ENCODE data around the gene CPS1. TPM values are rescaled to one million over a fixed set of nuclear protein-coding genes. Genes with fewer than 3 reads are reported as not detected.

Gene CPS1
- total RNA-seq, 2 donors from 2014 or later = 3.4 to 3.5 TPM

GRCh38 chr2:210531482-210531881, 24.9 kb upstream of the CPS1 start:
- no peak for ATAC-seq (ENCODE audit: insufficient number of reproducible peaks, low FRiP score, low read depth)

GRCh38 chr2:210533389-210533788, 23.0 kb upstream of the CPS1 start:
- H3K4me3 ChIP-seq = no peak overlapping the region
- no peaks in the 10 kb centered on the region for H3K9me3 ChIP-seq
- H3K27ac ChIP-seq = no peak overlapping the region
- no peaks in the 10 kb centered on the region for H3K27me3 ChIP-seq (replicated peaks; ENCODE audit: insufficient read depth)
- ATAC-seq (ENCODE audit: insufficient number of reproducible peaks, low FRiP score, low read depth) (no peak), DNase-seq (ENCODE audit: low spot score) (no peak)
- no peaks in the 10 kb centered on the region for H3K4me1 ChIP-seq (ENCODE audit: control insufficient read depth in 1 of 2, low read depth in 2 of 2)
- TF ChIP-seq, protein P1, sequence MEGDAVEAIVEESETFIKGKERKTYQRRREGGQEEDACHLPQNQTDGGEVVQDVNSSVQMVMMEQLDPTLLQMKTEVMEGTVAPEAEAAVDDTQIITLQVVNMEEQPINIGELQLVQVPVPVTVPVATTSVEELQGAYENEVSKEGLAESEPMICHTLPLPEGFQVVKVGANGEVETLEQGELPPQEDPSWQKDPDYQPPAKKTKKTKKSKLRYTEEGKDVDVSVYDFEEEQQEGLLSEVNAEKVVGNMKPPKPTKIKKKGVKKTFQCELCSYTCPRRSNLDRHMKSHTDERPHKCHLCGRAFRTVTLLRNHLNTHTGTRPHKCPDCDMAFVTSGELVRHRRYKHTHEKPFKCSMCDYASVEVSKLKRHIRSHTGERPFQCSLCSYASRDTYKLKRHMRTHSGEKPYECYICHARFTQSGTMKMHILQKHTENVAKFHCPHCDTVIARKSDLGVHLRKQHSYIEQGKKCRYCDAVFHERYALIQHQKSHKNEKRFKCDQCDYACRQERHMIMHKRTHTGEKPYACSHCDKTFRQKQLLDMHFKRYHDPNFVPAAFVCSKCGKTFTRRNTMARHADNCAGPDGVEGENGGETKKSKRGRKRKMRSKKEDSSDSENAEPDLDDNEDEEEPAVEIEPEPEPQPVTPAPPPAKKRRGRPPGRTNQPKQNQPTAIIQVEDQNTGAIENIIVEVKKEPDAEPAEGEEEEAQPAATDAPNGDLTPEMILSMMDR (IDR thresholded peaks at IDR 0.05) = no peak
- H3K36me3 ChIP-seq = no peaks in the 10 kb centered on the region

More at GRCh38 chr2:210531482-210531881, 24.9 kb upstream of the CPS1 start:
- Histone ChIP-seq H3K4me3 (no peak overlapping the region), H3K36me3 (no peaks in the 10 kb centered on the region), H3K27me3 (replicated peaks; ENCODE audit: insufficient read depth) (no peaks in the 10 kb centered on the region), H3K27ac (no peak overlapping the region), H3K9me3 (no peaks in the 10 kb centered on the region), H3K4me1 (ENCODE audit: control insufficient read depth in 1 of 2, low read depth in 2 of 2) (no peaks in the 10 kb centered on the region)
- DNase-seq (ENCODE audit: low spot score) = no peak
- TF ChIP-seq, protein P1 (IDR thresholded peaks at IDR 0.05) = no peak

DNA sequence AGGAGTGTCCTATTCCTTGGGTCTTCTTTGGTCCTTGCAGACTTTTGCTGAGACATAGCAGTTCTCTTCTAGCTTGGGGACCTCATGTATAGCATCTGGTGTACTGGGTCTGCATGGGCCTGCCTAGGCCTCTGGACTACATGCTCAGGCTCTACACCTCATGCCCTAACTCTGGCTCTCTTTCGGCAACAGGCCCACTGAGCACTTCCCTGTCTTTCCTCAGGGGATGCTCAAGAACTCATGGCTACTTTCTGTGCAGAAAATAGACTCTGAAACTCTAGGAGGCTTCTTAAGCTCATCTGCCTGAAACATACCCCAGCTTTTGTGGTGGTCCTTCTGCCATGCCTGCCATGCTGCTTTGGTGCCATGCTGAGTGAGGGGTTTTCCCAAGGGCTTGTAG, 21.5 kb upstream of the CPS1 start:
- ATAC-seq (ENCODE audit: insufficient number of reproducible peaks, low FRiP score, low read depth) = no peak
- Histone ChIP-seq H3K27me3 (replicated peaks; ENCODE audit: insufficient read depth) (no peaks in the 10 kb centered on the region), H3K27ac (no peak overlapping the region), H3K9me3 (no peaks in the 10 kb centered on the region), H3K4me3 (no peak overlapping the region), H3K36me3 (no peaks in the 10 kb centered on the region), H3K4me1 (ENCODE audit: control insufficient read depth in 1 of 2, low read depth in 2 of 2) (no peaks in the 10 kb centered on the region)
- TF ChIP-seq, protein P1 (IDR thresholded peaks at IDR 0.05) = no peak
- no peak for DNase-seq (ENCODE audit: low spot score)

GRCh38 chr2:210536973-210537650, 19.3 kb upstream of the CPS1 start:
- no peak overlapping the region for H3K27ac ChIP-seq
- TF ChIP-seq, protein P1 (IDR thresholded peaks at IDR 0.05) = no peak
- H3K27me3 ChIP-seq (replicated peaks; ENCODE audit: insufficient read depth) = no peaks in the 10 kb centered on the region
- H3K4me3 ChIP-seq = no peak overlapping the region
- no peak for DNase-seq (ENCODE audit: low spot score)
- no peak for ATAC-seq (ENCODE audit: insufficient number of reproducible peaks, low FRiP score, low read depth)
- no peaks in the 10 kb centered on the region for H3K9me3 ChIP-seq
- H3K4me1 ChIP-seq (ENCODE audit: control insufficient read depth in 1 of 2, low read depth in 2 of 2) = no peaks in the 10 kb centered on the region
- H3K36me3 ChIP-seq = no peaks in the 10 kb centered on the region

- no peaks in the 10 kb centered on the region for H3K36me3 ChIP-seq
- no peak overlapping the region for H3K27ac ChIP-seq
- no peaks in the 10 kb centered on the region for H3K9me3 ChIP-seq
- H3K4me1 ChIP-seq (ENCODE audit: control insufficient read depth in 1 of 2, low read depth in 2 of 2) = no peaks in the 10 kb centered on the region
- no peak overlapping the region for H3K4me3 ChIP-seq
- no peak for DNase-seq (ENCODE audit: low spot score)
- no peak for ATAC-seq (ENCODE audit: insufficient number of reproducible peaks, low FRiP score, low read depth)
- TF ChIP-seq, protein P1 (IDR thresholded peaks at IDR 0.05) = no peak
- H3K27me3 ChIP-seq (replicated peaks; ENCODE audit: insufficient read depth) = no peaks in the 10 kb centered on the region
These were observed 17.4 kb upstream of the CPS1 start for GRCh38 chr2:210539035-210539434.
